Mesodermal cell (in vitro differentiated cells): ENCODE data around the gene TMEM94.

ENCODE experiments used
- H3K27ac ChIP-seq: 2 replicates; pipeline ENCODE4 v1.7.0; 2013; ENCODE audit warnings: mild to moderate bottlenecking, low read depth, low read length, moderate library complexity; ENCODE audit not compliant: severe bottlenecking
- H3K36me3 ChIP-seq: 2 replicates; pipeline ENCODE4 v1.7.1; 2013; ENCODE audit warnings: mild to moderate bottlenecking, low read length, moderate library complexity; ENCODE audit not compliant: control insufficient read depth, insufficient read depth
- H3K4me1 ChIP-seq: one replicate; pipeline ENCODE4 v1.7.1; 2013; ENCODE audit warnings: mild to moderate bottlenecking, low read length; ENCODE audit not compliant: insufficient read depth, control insufficient read depth, poor library complexity, severe bottlenecking
- H3K4me3 ChIP-seq: 2 replicates; pipeline ENCODE4 v1.7.0; 2013; ENCODE audit warnings: low read length, control low read depth, mild to moderate bottlenecking; ENCODE audit not compliant: insufficient read depth, poor library complexity, severe bottlenecking; ENCODE audit errors: extremely low read depth
- H3K9me3 ChIP-seq: 2 replicates; pipeline ENCODE4 v1.7.1; 2013; ENCODE audit warnings: mild to moderate bottlenecking, low read length, moderate library complexity; ENCODE audit not compliant: control insufficient read depth
- WGBS, 2 experiments: methylation state at CpG; one replicate each; pipeline ENCODE4 v1.1.5; 2013; ENCODE audit warnings: missing lambda C conversion rate in 2 of 2; ENCODE audit not compliant: insufficient coverage in 2 of 2; 5-methylcytosine and 5-hydroxymethylcytosine counted together

TMEM94 gene

DNA sequence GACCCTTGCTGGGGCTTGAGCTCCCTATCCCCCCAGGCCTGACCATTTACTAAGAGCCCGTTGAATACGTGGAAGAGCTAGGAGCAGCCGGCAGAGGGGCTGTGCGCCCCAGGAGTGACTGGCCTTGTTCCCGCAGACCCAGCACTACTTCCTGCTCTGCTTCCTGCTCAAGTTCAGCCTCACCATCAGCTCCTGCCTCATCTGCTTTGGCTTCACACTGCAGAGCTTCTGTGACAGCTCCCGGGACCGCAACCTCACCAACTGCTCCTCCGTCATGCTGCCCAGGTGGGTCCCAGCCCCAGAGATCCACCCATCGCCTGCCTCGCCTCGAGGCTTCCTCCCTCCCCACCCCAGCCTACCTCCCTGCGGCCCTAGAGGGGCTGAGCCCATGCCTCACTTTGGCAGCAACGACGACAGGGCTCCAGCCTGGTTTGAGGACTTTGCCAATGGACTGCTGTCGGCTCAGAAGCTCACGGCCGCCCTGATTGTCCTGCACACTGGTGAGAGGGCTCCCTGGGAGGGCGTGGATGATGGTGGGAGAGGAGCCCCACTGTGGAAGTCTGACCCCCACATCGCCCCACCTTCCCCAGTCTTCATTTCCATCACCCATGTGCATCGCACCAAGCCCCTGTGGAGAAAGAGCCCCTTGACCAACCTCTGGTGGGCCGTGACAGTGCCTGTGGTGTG is 41.7 kb downstream of the TMEM94 start:
- Histone ChIP-seq H3K27ac (no peak overlapping the region), H3K36me3 (peaks cover 59% of the 10 kb centered on the region), H3K4me1 (no peaks in the 10 kb centered on the region), H3K9me3 (no peaks in the 10 kb centered on the region), H3K4me3 (no peak overlapping the region)
- 91 to 96% methylated on average over 16 to 17 of the region's 21 CpGs for WGBS, 2 experiments

DNA sequence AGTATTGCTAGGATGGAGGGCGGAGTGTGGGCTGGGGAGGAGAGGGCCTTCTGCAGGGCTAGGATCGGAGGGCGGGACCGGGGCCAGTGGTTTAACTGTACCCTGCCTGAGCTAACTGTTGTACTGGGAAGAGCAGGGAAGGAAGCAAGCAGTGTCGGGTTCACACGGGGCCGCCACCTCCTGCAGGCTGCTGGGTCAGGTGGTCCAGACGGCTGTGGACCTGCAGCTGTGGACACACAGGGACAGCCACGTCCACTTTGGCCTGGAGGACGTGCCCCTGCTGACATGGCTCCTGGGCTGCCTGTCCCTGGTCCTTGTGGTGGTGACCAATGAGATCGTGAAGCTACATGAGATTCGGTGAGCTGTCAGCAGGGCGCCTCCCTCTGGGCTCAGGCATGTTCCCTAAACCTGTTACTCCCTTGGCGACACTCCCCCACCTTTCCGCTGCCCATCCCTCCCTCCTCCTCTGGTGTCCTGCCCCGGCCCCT is 42.3 kb downstream of the TMEM94 start:
- WGBS, 2 experiments, result 86 to 89% methylated on average over 14 to 15 of the region's 16 CpGs
- Histone ChIP-seq H3K4me3 (no peak overlapping the region), H3K27ac (no peak overlapping the region), H3K9me3 (no peaks in the 10 kb centered on the region), H3K4me1 (no peaks in the 10 kb centered on the region), H3K36me3 (peaks cover 53% of the 10 kb centered on the region)

DNA sequence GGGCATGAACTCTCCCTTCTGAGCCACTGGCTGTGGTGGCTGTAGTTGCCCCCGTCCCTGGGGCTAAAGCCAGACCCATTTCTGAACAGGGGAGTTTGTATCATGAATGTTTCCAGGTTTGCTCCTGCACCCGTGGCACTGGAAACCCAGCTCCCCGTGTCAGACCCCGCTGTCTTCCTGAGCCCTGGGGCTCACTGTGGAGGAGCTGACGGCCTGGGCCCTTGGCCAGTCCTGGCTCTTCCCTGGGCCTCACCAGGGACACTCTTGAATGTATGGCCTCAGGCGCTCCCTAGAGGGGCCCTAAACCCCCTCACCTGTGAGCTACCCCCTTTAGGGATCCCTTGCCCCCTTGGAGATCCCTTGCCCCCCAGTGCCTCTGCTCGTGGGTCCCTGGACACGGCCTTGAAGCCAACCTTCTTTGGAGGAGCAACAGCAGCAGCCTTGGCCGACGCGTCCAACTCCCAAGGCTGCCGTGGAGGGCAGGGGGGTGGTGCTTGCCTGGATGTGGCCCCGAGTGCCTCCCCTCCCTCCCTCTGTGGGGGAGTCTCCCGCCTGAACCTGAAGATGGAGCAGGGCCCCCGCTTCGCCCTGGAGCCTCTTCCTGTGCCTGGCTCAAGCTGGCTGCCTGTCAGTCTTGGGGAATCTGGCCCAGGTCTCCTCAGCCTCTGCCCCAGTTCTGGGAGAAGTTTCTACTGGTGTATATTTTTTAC is 43.0 kb downstream of the TMEM94 start:
- no peak overlapping the region for H3K4me3 ChIP-seq
- 95% methylated on average over 10 to 14 of the region's 16 CpGs for WGBS, 2 experiments
- no peaks in the 10 kb centered on the region for H3K9me3 ChIP-seq
- H3K36me3 ChIP-seq, result peaks cover 50% of the 10 kb centered on the region
- H3K27ac ChIP-seq, result peak overlapping the region; percentile 16
- no peaks in the 10 kb centered on the region for H3K4me1 ChIP-seq

DNA sequence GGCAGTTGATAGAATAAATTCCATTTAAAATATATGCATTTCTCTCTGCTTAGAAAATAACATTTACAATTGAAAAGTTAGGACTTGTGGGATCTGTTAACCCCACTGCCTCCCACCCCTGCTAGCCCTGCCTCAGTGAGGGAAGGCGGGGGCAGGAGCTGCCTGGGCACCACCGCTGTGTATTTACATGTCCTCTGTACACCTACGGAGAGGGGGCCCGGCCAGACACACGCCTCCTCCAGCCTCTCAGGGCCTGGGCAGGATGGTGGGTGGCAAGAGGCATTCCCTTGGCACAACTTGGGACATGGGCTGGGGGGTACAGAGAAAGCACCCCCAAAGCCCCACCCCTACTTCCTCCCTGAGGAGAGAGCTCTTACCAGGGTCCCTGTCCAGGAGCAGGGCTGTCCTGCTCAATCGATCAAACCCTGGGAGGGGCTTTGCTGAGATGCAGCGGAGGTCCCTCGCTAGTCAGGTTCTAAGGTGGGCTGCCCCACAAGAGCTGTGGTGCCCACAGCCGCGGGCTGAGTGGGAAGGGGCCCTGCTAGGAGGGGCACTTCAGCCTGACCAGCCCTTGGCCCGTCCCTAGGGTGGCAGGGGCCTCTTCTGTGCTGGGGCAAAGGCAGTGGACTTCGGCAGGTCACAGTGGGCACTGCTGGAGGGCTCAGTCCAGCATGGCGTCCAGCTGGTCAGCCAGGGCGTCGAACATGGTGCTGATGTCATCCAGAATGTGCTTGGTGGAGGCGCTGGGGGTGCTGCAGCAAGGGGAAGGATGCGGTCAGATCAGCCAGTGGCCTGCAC is 44.2 kb downstream of the TMEM94 start:
- H3K4me1 ChIP-seq, result no peaks in the 10 kb centered on the region
- H3K9me3 ChIP-seq, result no peaks in the 10 kb centered on the region
- peaks cover 53% of the 10 kb centered on the region for H3K36me3 ChIP-seq
- no peak overlapping the region for H3K4me3 ChIP-seq
- WGBS, 2 experiments, result 92 to 94% methylated on average over 11 to 15 of the region's 17 CpGs
- no peak overlapping the region for H3K27ac ChIP-seq

DNA sequence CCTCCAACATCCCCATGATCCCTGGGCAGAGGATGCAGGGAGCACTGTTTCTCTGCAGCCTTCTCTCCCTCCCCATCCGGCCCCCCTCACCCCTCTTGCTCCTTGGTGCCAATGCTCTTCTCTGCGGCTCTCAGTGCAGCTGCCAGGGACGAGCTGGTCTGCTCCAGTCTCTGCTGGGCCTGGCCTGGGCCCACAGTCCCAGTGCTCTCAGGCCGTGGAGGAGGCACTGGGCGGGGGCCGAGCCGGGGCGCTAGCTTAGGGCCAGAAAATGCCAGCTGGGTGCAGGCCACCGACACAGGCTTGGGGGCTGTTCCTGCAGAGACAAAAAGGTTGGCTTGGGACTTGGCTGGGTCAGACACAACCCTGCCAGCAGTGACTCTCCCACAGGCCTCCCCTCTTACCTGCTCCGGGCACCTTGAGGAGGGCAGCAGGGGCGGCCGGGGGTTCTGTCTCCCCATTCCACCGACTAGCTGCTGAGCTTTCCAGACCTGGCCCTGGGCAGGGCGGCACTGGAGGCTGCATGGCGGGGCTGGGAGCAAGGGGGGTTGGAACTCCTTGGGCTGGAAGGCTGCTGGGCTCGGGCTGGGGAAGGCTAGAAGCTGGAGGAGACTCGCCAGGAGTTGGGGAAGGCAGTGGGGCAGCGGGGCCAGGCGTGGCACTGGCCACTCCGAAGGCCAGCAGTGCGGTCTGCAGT is 45.1 kb downstream of the TMEM94 start:
- Histone ChIP-seq H3K4me1 (no peaks in the 10 kb centered on the region), H3K36me3 (peaks cover 61% of the 10 kb centered on the region), H3K9me3 (no peaks in the 10 kb centered on the region), H3K4me3 (no peak overlapping the region), H3K27ac (no peak overlapping the region)
- 93 to 97% methylated on average over 20 of the region's 21 CpGs for WGBS, 2 experiments

DNA sequence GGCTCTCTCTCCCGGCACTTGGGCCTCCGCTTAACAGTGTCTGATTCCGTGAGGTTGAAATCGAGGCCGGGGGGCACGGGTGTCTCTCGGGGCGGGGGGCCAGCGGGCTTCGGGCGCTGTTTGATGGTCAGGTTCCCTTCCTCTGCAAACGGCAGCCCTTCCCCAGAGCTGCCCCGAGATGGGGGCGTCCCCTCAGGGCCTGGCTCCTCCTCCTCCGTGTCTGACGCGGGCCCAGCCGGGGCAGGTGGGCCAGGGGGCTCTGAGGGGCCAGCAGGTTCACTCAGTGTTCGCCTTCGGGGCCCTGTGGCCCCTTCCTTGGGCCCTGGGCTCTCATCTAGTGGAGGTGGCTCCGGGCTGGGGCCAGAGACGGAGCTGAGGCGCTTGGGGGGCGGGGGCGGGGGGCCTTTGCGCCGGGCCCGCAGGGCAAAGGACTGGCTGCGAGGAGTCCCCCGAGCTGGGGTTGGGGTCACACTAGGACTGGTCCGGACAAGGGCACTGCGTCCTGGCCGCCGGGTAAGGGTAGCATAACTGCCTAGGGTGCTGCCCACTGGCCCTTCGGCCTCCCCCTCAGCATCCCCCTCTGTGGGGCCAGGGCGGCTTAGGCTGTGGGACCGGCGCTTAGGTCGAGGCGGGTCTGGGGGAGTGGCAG is 45.8 kb downstream of the TMEM94 start:
- H3K4me1 ChIP-seq, result no peaks in the 10 kb centered on the region
- peaks cover 61% of the 10 kb centered on the region for H3K36me3 ChIP-seq
- no peak overlapping the region for H3K27ac ChIP-seq
- no peaks in the 10 kb centered on the region for H3K9me3 ChIP-seq
- 92 to 93% methylated on average over 34 to 40 of the region's 40 CpGs for WGBS, 2 experiments
- no peak overlapping the region for H3K4me3 ChIP-seq

DNA sequence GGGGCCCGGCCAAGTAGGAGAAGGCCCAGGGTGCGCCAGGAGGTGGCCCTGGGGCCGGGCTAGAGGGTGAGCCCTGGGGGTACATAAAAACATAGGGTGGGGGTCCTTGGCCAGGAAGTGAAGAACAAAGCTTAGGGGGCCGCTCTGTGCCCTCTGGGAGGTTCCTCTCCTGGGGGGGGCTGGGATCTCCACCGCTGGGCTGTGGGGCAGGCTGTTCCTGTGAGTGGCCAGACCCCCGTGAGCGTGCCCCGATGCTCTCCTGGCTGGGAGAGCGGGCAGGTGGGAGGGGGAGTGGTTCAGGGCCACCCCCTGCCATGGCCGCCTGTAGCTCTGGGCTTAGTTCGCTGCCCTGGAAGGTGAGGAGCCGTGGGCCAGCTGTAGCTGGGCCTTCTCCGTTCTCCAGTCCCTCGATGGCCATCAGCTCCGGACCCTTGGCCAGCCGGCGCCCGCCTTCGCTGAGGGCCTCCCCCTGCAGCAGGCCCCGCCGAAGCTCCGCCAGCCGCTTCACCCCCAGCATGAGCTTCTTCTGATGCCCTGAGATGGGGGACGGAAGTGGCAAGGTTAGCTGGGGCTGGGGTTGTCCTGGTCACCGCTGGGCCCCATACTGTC is 46.4 kb downstream of the TMEM94 start:
- no peak overlapping the region for H3K4me3 ChIP-seq
- 96 to 99% methylated on average over 19 of the region's 25 CpGs for WGBS, 2 experiments
- H3K36me3 ChIP-seq, result peaks cover 61% of the 10 kb centered on the region
- H3K9me3 ChIP-seq, result no peaks in the 10 kb centered on the region
- no peaks in the 10 kb centered on the region for H3K4me1 ChIP-seq
- H3K27ac ChIP-seq, result no peak overlapping the region

DNA sequence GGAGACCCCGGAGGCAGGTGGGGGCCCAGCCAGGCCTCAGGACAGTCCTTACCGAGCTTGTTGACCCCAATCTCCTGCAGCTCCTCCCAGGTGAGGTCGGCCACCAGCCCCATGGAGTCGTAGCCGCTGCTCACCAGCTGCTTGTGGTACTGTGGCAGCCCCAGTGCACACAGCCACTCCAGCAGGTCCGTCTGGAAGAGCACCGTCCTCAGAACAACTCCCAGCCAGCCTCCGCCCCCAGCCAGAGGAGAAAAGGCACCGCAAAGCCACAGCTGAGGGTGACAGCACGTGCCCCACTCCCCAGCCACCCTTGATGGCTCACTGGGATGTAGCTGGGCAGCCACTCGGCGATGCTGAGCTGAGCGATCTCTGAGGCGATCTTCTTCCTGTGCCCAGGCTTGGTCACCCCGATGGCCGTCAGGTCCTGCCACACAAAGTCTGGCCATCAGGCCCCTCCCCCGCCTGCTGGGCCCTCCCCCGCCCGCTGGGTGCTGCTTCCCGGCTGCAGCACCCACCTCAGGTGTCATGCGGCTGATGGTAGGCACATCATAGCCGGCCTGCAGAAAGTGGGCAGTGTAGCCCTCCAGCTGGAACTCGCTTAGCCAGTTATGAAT is 47.0 kb downstream of the TMEM94 start:
- H3K27ac ChIP-seq, result no peak overlapping the region
- no peak overlapping the region for H3K4me3 ChIP-seq
- no peaks in the 10 kb centered on the region for H3K9me3 ChIP-seq
- no peaks in the 10 kb centered on the region for H3K4me1 ChIP-seq
- peaks cover 64% of the 10 kb centered on the region for H3K36me3 ChIP-seq
- 91 to 98% methylated on average over 14 to 21 of the region's 23 CpGs for WGBS, 2 experiments

DNA sequence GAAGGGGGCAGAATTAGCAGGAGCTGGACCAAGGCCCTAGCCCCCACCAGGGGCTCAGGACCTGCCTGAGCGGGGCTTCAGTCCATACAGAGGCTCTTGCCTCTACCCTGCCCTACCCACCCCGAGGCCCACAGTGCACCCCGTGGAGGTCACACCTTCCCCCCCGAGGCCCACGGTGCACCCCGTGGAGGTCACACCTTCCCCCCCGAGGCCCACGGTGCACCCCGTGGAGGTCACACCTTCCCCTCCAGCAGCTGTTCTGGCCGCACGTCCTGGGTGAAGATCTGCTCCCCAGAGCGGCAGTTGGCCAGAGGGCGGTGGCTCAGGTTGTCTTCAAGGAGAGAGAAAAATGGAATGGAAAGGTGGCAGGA is 47.5 kb downstream of the TMEM94 start:
- Histone ChIP-seq H3K36me3 (peaks cover 61% of the 10 kb centered on the region), H3K27ac (no peak overlapping the region), H3K4me1 (no peaks in the 10 kb centered on the region), H3K4me3 (no peak overlapping the region), H3K9me3 (no peaks in the 10 kb centered on the region)
- WGBS, 2 experiments, result 90 to 94% methylated on average over 2 to 12 of the region's 13 CpGs
